ENCODE measurements around the gene GDA. TPM values are rescaled to one million over a fixed set of nuclear protein-coding genes. Genes with fewer than 3 reads are reported as not detected.

The GDA gene
- total and polyA plus RNA-seq, 7 experiments from 2014 or later, result not detected

Other genes starting within 250 kb of the GDA start
- 10 to 100 TPM in 4 of 5 experiments, 1 to 10 TPM in 1; 9.9 to 24.5 (median 18.7) TPM for gene ABHD17B, start 238.2 kb upstream of the GDA start, total RNA-seq
- gene ABHD17B, start 238.2 kb upstream of the GDA start, polyA plus RNA-seq, result 10 to 100 TPM; 23.6 to 26.1 TPM
- 10 to 100 TPM in 1 of 5 experiments, 1 to 10 TPM in 4; 4.8 to 10.3 (median 8.6) TPM for gene C9orf85, start 237.8 kb upstream of the GDA start, total RNA-seq
- 10 to 100 TPM; 11.6 to 13.9 TPM for gene C9orf85, start 237.8 kb upstream of the GDA start, polyA plus RNA-seq
- gene C9orf57, start 88.8 kb upstream of the GDA start, total RNA-seq, result not detected
- gene C9orf57, start 88.8 kb upstream of the GDA start, polyA plus RNA-seq, result not detected
- gene ZFAND5, start 215.8 kb downstream of the GDA start, total RNA-seq, result 100 to 1,000 TPM in 4 of 5 experiments, 10 to 100 TPM in 1; 82.4 to 466 (median 155) TPM
- gene ZFAND5, start 215.8 kb downstream of the GDA start, polyA plus RNA-seq, result 10 to 100 TPM; 57.9 to 78.3 TPM

All from naive thymus-derived CD4-positive, alpha-beta T cell (primary cell).